Spleen (tissue), 7 donors: ENCODE measurements around the gene AMOT.

Experiments used
- POLR2A ChIP-seq, 3 donors: fragments of 450-650 bp; IDR thresholded peaks; one replicate each; pipeline ENCODE4 v1.5.1; 2017; ENCODE audit warnings: antibody characterized with exemption in 3 of 3, mild to moderate bottlenecking in 1 of 3
- POLR2AphosphoS5 ChIP-seq, 3 donors: sonication (generic); formaldehyde crosslinking; IDR thresholded peaks; one replicate each; pipeline ENCODE4 v1.5.1; 2017; ENCODE audit warnings: antibody characterized with exemption in 3 of 3
- TF ChIP-seq, protein P1 (sequence below), 11 experiments: fragments of 200-600 bp in 7 of 11; fragments of 450-650 bp in 4 of 11; sonication (generic) in 4 of 11; IDR thresholded peaks in 8 of 11; conservative IDR thresholded peaks in 3 of 11; 1 replicate in 7 of 11; 2 replicates in 4 of 11; pipeline versions ENCODE4 v1.4.0 to v1.8.0; 2016 to 2021; ENCODE audit warnings: antibody characterized with exemption in 11 of 11, inconsistent platforms in 4 of 11, mild to moderate bottlenecking in 1 of 11
- donor health status: DM: no; HTN: no; CAD: no; lungs with moderate emphysema.
- donor health status: DM: no; HTN: no; CAD: no.
- donor health status: DM: no; HTN: no; CAD: no.

DNA sequence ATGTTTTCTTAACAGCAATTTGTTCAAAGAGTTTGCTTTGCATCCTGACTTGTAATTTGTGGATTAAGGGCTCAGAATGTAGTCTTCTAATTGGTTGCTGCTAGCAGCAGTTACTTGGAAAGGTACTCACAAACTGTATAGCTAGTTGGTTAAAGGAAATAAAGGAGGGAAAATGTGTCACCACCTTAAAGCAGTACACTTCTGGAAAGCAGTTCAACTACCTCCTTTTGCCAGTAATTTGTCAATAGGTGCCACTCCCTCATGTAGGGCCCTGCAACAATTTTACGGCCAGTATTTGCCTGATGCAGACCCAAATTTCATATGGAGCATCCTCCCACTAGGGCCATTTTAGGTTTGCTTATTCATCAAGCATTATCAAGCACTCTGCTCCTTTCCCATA is 20.8 kb downstream of the AMOT start:
- TF ChIP-seq, protein P1, sequence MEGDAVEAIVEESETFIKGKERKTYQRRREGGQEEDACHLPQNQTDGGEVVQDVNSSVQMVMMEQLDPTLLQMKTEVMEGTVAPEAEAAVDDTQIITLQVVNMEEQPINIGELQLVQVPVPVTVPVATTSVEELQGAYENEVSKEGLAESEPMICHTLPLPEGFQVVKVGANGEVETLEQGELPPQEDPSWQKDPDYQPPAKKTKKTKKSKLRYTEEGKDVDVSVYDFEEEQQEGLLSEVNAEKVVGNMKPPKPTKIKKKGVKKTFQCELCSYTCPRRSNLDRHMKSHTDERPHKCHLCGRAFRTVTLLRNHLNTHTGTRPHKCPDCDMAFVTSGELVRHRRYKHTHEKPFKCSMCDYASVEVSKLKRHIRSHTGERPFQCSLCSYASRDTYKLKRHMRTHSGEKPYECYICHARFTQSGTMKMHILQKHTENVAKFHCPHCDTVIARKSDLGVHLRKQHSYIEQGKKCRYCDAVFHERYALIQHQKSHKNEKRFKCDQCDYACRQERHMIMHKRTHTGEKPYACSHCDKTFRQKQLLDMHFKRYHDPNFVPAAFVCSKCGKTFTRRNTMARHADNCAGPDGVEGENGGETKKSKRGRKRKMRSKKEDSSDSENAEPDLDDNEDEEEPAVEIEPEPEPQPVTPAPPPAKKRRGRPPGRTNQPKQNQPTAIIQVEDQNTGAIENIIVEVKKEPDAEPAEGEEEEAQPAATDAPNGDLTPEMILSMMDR (IDR thresholded peaks at IDR 0.05 in 8 of 11, conservative IDR thresholded peaks at IDR 0.05 in 3 of 11) = no peak
- no peak for TF ChIP-seq POLR2A (IDR thresholded peaks at IDR 0.05)
- no peak for TF ChIP-seq POLR2AphosphoS5 (IDR thresholded peaks at IDR 0.05)
